Upper lobe of right lung (tissue), 1 donor: ENCODE measurements around the gene PEX26. TPM values are rescaled to one million over a fixed set of nuclear protein-coding genes. Genes with fewer than 3 reads are reported as not detected.

Experiments used
- ATAC-seq: fragments of 200-7000 bp; cut with Tn5 transposase; one replicate; pipeline ENCODE4 v1.9.1; 2020; ENCODE audit warnings: mild to moderate bottlenecking, moderate library complexity
- DNase-seq: peaks from one replicate; pipeline ENCODE4 v3.0.0-alpha.2; 2020
- H3K27ac ChIP-seq: fragments of 200-600 bp; one replicate; pipeline ENCODE4 v1.8.0; 2022
- H3K27me3 ChIP-seq: fragments of 200-600 bp; one replicate; pipeline ENCODE4 v1.8.0; 2022; ENCODE audit warnings: mild to moderate bottlenecking
- H3K36me3 ChIP-seq: fragments of 200-600 bp; one replicate; pipeline ENCODE4 v1.8.0; 2022
- H3K4me1 ChIP-seq: fragments of 200-600 bp; one replicate; pipeline ENCODE4 v1.8.0; 2022
- H3K4me3 ChIP-seq: fragments of 200-600 bp; one replicate; pipeline ENCODE4 v1.8.0; 2022; ENCODE audit warnings: mild to moderate bottlenecking
- H3K9me3 ChIP-seq: fragments of 200-600 bp; one replicate; pipeline ENCODE4 v1.8.0; 2022
- intact Hi-C: fragments of 100-400 bp; cut with DNase I; formaldehyde crosslinking; loops from one replicate; pipeline ENCODE4 v1.11.0; 2022
- total RNA-seq: library from RNA; stranded (reverse); fragmentation: NEBNext Ultra II Directional; extraction: Animal tissue kit (Norgen Biotek cat#: 25700); gene quantifications from one replicate; pipeline ENCODE4 v1.2.1, GENCODE V29; 2021
- TF ChIP-seq, protein P1 (sequence below): fragments of 200-600 bp; IDR thresholded peaks from one replicate; pipeline ENCODE4 v1.8.0; 2022; ENCODE audit warnings: antibody characterized with exemption
- donor health status: DM: no; HTN: yes; CAD: no; lungs with severe emphysema.

The PEX26 gene
- total RNA-seq, 1 donor from 2014 or later, result 35.5 TPM

GRCh38 chr22:18091916-18092526 lies 14.2 kb downstream of the PEX26 start:
- Histone ChIP-seq H3K4me3 (peak overlapping the region; percentile 36), H3K27me3 (no peaks in the 10 kb centered on the region), H3K36me3 (peaks cover 26% of the 10 kb centered on the region), H3K4me1 (no peaks in the 10 kb centered on the region), H3K9me3 (no peaks in the 10 kb centered on the region), H3K27ac (peak overlapping the region; percentile 85)
- no peak for DNase-seq
- intact Hi-C loops, result no loop called here
- ATAC-seq, result peak; percentile 69
- TF ChIP-seq, protein P1, sequence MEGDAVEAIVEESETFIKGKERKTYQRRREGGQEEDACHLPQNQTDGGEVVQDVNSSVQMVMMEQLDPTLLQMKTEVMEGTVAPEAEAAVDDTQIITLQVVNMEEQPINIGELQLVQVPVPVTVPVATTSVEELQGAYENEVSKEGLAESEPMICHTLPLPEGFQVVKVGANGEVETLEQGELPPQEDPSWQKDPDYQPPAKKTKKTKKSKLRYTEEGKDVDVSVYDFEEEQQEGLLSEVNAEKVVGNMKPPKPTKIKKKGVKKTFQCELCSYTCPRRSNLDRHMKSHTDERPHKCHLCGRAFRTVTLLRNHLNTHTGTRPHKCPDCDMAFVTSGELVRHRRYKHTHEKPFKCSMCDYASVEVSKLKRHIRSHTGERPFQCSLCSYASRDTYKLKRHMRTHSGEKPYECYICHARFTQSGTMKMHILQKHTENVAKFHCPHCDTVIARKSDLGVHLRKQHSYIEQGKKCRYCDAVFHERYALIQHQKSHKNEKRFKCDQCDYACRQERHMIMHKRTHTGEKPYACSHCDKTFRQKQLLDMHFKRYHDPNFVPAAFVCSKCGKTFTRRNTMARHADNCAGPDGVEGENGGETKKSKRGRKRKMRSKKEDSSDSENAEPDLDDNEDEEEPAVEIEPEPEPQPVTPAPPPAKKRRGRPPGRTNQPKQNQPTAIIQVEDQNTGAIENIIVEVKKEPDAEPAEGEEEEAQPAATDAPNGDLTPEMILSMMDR, result peak; percentile 17

- DNase-seq (no peak), ATAC-seq (no peak)
- H3K4me3 ChIP-seq, result no peak overlapping the region
- H3K36me3 ChIP-seq, result peaks cover 10% of the 10 kb centered on the region
- H3K4me1 ChIP-seq, result no peaks in the 10 kb centered on the region
- TF ChIP-seq, protein P1, result no peak
- no peaks in the 10 kb centered on the region for H3K27me3 ChIP-seq
- no peaks in the 10 kb centered on the region for H3K9me3 ChIP-seq
- intact Hi-C loops, result no loop called here
- H3K27ac ChIP-seq, result no peak overlapping the region
Observed at GRCh38 chr22:18093661-18094060, 15.9 kb downstream of the PEX26 start.

DNA sequence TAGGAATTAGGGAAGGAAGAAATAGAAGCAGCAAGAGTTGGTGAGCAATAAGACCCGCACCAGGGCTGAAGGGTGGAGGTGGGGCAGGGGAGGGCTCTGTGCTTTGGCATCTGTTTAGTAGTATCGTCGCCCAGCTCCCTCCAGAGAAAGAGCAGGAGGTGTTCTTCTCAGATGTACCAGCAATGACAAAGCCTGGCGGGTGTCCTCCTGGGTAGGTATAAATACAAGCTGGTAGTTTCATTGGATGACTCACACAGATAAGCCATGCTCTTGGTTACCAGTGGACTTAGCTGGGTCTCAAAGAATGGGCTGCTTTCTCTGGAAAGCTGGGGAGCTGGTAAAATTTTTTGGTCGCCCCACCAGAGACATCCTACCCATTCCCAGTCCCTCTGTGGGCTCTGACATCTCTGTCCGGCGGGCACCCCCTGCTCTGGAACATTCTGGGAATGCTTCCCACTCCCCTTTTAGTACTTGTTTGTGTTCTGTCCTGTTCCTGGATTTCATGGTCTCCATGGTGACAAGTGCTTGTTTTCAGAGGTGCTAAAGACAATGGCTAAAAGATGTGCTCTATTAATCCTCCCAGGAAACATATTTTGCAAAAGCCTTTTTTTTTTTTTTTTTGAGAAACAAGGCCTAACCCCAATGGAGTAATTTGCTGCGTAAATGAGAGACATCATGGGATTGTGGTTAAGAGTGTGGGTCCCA lies 17.5 kb downstream of the PEX26 start:
- no peak for DNase-seq
- H3K27me3 ChIP-seq, result no peaks in the 10 kb centered on the region
- no peaks in the 10 kb centered on the region for H3K9me3 ChIP-seq
- no peak for ATAC-seq
- no peaks in the 10 kb centered on the region for H3K4me1 ChIP-seq
- H3K36me3 ChIP-seq, result peaks cover 6% of the 10 kb centered on the region
- H3K4me3 ChIP-seq, result no peak overlapping the region
- TF ChIP-seq, protein P1, result no peak
- no peak overlapping the region for H3K27ac ChIP-seq
- intact Hi-C loops, result no loop called here

DNA sequence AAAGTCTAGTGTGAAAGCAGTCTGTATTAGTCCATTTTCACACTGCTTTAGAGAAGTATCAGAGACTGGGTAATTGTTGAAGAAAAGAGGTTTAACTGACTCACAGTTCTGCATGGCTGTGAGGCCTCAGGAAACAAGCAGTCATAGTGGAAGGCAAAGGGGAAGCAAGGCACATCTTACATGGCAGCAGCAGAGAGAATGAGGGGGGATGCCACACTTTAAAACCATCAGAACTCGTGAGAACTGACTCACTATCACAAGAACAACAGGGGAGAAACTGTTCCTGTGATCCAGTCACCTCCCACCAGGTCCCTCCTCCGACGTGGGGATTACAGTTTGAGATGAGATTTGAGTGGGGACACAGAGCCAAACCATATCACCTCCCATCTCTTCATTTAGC lies 19.0 kb downstream of the PEX26 start:
- intact Hi-C loops, result no loop called here
- TF ChIP-seq, protein P1, result no peak
- H3K27me3 ChIP-seq, result no peaks in the 10 kb centered on the region
- no peaks in the 10 kb centered on the region for H3K9me3 ChIP-seq
- ATAC-seq (no peak), DNase-seq (no peak)
- H3K4me3 ChIP-seq, result no peak overlapping the region
- H3K4me1 ChIP-seq, result no peaks in the 10 kb centered on the region
- no peak overlapping the region for H3K27ac ChIP-seq
- H3K36me3 ChIP-seq, result no peaks in the 10 kb centered on the region

DNA sequence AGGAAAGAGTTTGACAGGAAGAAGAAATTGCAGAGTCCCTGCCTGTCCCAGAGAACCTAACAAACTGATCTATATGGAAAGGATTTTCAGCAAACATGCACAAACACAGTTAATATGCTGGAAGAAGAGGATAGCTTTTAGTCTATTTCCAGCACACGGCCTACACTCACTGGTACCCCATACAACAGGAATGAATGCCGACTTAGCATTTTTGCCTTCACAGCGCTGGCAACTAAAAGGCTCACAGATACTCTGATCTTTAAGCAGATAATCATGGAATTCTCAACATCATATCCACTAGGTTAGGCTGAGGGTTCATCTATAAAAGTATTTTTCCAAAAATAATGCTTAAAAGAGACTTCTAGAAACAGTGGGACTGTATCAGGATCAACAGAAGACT lies 23.0 kb downstream of the PEX26 start:
- H3K36me3 ChIP-seq, result no peaks in the 10 kb centered on the region
- H3K27me3 ChIP-seq, result no peaks in the 10 kb centered on the region
- H3K4me3 ChIP-seq, result no peak overlapping the region
- TF ChIP-seq, protein P1, result no peak
- intact Hi-C loops, result no loop called here
- H3K9me3 ChIP-seq, result no peaks in the 10 kb centered on the region
- H3K4me1 ChIP-seq, result no peaks in the 10 kb centered on the region
- DNase-seq (no peak), ATAC-seq (no peak)
- no peak overlapping the region for H3K27ac ChIP-seq
